IPS-NIHi11 (cell line): ENCODE measurements around the gene CPHXL.
A peak's percentile ranks its signal among the peaks of the same experiment; 100 is the strongest.

Source experiments
- DNase-seq: peaks from one replicate; pipeline ENCODE4 v3.0.0; 2012; ENCODE audit warnings: mixed read lengths, low spot score

The CPHXL gene

DNA sequence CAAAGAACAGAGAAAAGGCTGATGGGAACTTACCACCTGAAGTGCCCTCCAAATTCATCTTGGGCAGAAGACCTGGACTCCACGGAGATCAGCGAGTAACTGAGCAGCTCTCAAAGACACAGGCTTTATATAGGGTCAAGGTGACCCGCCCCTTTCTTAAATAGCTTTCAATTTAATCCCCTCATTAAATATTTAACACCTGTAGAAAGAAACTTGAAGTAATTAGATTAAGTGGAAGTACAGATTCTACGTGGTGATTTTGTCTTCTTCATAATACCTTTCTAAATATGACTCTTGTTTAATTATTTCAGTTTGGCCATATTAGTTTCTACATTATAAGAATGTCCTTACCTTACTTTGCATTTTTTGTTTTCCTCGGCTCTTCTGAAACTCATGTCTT is 24.9 kb downstream of the CPHXL start, which contains the start of gene DUXB:
Gene DUXB (minus strand): TSS at position 101 of the 400 bp plus-strand sequence. CDS start 43 bp downstream, at position 58.
- DNase-seq = no peak

DNA sequence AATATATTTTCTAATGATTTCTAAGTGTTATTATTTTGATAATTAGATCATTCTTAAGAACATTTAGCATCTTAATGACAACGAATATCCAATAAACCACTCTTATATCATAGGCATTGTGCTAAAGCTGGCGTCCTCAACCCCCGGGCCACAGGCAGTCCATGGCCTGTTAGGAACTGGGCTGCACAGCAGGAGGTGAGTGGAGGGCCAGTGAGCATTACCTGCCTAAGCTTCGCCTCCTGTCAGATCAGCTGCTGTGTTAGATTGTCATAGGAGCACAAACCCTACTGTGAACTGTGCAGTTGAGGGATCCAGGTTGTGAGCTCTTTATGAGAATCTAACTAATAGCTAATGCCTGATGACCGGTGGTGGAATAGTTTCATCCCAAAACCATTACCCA is 28.7 kb downstream of the CPHXL start:
- DNase-seq = no peak

GRCh38 chr16:75695708-75696107 is 30.6 kb downstream of the CPHXL start:
- peak; percentile 45 for DNase-seq

- no peak for DNase-seq
These were observed 38.9 kb downstream of the CPHXL start for GRCh38 chr16:75687361-75687760.

- no peak for DNase-seq
These were observed 44.0 kb downstream of the CPHXL start for GRCh38 chr16:75682308-75682707.

- no peak for DNase-seq
These were observed 46.9 kb downstream of the CPHXL start for GRCh38 chr16:75679366-75679765.

GRCh38 chr16:75676909-75677308 is 49.4 kb downstream of the CPHXL start, which contains the start of gene CPHXL2:
Gene CPHXL2 (minus strand): TSS chr16:75677009. CDS start chr16:75676999, 10 bp downstream.
- no peak for DNase-seq

DNA sequence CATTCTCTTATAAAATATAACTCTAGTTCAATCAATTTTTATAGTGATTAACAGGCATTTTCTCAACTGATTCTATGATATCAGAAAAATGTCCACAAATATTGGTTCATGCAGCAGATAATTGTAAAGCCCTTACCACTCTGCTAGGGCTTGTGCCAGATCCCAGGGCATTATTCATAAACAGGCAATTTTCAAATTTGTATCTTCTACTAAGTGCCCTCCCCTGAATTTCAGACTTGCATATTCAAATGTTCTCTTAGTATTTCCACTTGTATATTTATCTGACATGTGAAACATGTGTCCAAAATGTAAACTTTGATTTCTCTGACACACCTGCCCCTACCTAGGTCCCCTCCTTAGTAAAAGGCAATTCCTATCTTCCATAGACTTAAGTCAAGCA is 58.8 kb downstream of the CPHXL start:
- DNase-seq = no peak
